ENCODE measurements around the gene TAAR1. TPM values are rescaled to one million over a fixed set of nuclear protein-coding genes. Genes with fewer than 3 reads are reported as not detected.
A peak's percentile ranks its signal among the peaks of the same experiment; 100 is the strongest.
"Not testable (repeated sequence)": the region's sequence is repeated elsewhere in the genome, so short reads cannot be mapped to it uniquely, and the experiment has no call there.

Gene TAAR1, protein sequence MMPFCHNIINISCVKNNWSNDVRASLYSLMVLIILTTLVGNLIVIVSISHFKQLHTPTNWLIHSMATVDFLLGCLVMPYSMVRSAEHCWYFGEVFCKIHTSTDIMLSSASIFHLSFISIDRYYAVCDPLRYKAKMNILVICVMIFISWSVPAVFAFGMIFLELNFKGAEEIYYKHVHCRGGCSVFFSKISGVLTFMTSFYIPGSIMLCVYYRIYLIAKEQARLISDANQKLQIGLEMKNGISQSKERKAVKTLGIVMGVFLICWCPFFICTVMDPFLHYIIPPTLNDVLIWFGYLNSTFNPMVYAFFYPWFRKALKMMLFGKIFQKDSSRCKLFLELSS
- not detected for total RNA-seq

DNA sequence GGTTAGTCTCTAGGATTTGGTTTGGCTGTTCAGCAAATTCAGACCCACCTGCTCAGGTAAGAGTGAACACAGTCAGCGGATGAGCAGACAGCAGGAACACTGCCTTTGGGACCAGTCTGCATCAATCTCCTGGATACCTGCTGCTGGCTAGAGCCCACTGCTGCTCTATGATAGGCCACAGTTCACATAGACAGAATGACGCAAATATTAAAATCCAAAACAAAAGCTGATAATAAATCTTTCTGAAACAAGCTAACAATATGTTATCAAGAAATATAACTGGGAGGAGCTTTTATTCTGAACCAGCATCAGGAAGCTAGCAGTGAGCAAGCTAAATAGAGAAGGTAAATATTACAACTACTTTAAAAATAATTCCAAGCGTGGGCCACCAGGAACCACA is at the start of gene TAAR1:
Gene TAAR1, minus strand, starts transcription at position 101 of the 400 bp plus-strand sequence. CDS start 13,179 bp downstream, outside the sequence.
- no peak within 1 kb of the TSS for H3K27ac Mint-ChIP-seq
- ATAC-seq (no peak), DNase-seq (ENCODE audit: low spot score) (no peak)
- H3K4me1 Mint-ChIP-seq (ENCODE audit: low read depth in 2 of 2), result no peaks in the 10 kb centered on the region
- no peak within 1 kb of the TSS for H3K4me3 Mint-ChIP-seq
- H3K27me3 Mint-ChIP-seq, result peaks cover 3 to 7% of the 10 kb centered on the region in 2 donors
- no peaks in the 10 kb centered on the region for H3K36me3 Mint-ChIP-seq
- H3K9me3 Mint-ChIP-seq, result no peaks in the 10 kb centered on the region

DNA sequence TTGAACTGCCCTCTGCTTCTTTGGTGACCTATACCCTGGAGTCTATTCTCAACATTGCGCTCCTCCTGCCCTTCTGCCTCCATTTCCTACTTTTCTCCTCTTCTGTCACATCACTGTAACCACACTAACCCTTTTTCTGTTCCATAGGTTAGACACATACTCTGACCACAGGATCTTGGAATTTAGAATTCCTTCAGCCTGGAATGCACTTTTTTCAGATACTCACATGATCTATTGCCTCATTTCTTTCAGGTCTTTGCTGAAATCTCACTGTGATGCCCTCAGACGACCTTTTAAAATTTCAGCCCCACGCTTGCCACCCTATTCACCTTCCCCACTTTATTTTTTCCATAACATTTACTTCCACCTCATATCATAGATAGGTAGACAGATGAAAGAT is 49.8 kb upstream of the TAAR1 start:
- Mint-ChIP-seq H3K27me3 (peaks cover 26 to 35% of the 10 kb centered on the region in 2 donors), H3K36me3 (peaks cover 24% of the 10 kb centered on the region), H3K4me3 (no peak overlapping the region), H3K27ac (peak overlapping the region in 1 of 2 donors; percentile 10), H3K9me3 (peaks cover 4% of the 10 kb centered on the region), H3K4me1 (ENCODE audit: low read depth in 2 of 2) (peaks cover 6 to 10% of the 10 kb centered on the region in 2 donors)
- DNase-seq (ENCODE audit: low spot score), result no peak
- no peak for ATAC-seq

DNA sequence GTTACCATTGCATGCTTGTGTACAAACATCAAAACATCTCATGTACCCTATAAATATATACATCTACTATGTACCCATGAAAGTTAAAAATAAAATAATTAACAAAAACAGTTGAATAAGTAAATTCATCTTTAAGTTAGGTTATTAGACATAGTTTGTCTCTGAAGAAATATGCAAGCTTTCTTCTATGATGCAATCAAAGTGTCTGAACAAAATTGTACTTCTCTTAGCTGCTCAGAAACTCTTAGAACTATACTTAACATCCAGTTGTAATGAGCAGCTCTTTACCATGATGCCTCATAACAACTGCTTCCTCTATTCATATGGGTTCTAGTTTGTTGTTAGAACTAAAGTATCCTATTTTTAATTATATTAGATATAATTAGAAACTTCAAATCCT is 49.0 kb upstream of the TAAR1 start:
- ATAC-seq (no peak), DNase-seq (ENCODE audit: low spot score) (no peak)
- H3K4me3 Mint-ChIP-seq, result no peak overlapping the region
- H3K4me1 Mint-ChIP-seq (ENCODE audit: low read depth in 2 of 2), result peaks cover 3 to 6% of the 10 kb centered on the region in 2 donors
- H3K9me3 Mint-ChIP-seq, result peaks cover 8% of the 10 kb centered on the region
- peaks cover 31% of the 10 kb centered on the region for H3K36me3 Mint-ChIP-seq
- H3K27ac Mint-ChIP-seq, result no peak overlapping the region
- peaks cover 30 to 38% of the 10 kb centered on the region in 2 donors for H3K27me3 Mint-ChIP-seq

DNA sequence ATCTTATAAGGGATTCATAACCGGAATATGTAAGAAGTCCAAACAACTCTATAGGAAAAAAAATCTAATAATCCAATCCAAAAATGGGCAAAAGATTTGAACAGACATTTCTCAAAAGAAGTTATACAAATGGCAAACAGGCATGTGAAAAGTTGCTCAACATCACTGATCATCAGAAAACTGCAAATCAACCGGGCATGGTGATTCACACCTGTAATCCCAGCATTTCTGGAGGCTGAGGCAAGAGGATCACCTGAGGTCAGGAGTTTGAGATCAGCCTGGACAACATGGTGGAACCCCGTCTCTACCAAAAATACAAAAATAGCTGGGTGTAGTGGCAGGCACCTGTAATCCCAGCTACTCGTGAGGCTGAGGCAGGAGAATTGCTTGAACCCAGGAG is 47.8 kb upstream of the TAAR1 start:
- DNase-seq (ENCODE audit: low spot score); H3K27ac Mint-ChIP-seq; ATAC-seq; H3K4me1 Mint-ChIP-seq (ENCODE audit: low read depth in 2 of 2); H3K9me3 Mint-ChIP-seq; H3K4me3 Mint-ChIP-seq: not testable (repeated sequence)
- H3K27me3 Mint-ChIP-seq, result peaks cover 26 to 39% of the 10 kb centered on the region in 2 donors
- peaks cover 31% of the 10 kb centered on the region for H3K36me3 Mint-ChIP-seq

DNA sequence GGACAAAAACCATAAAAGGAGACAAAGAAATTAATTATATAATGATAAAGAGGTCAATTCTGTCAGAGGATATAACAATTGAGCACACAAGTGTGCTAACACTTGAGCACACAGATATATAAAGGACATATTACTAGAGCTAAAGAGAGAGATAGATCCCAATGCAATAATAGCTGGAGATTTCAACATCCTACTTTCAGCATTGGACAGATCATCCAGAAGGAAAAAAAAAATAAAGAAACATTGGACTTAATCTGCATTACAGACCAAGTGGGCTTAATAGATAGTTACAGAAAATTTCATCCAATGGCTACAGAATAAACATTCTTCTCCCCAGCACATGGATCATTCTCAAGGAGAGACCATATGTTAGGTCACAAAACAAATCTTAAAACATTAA is 45.0 kb upstream of the TAAR1 start:
- Mint-ChIP-seq H3K4me1 (ENCODE audit: low read depth in 2 of 2) (peaks cover 3 to 6% of the 10 kb centered on the region in 2 donors), H3K27me3 (peaks cover 27 to 44% of the 10 kb centered on the region in 2 donors), H3K9me3 (peaks cover 8% of the 10 kb centered on the region), H3K4me3 (no peak overlapping the region), H3K27ac (no peak overlapping the region), H3K36me3 (peaks cover 31% of the 10 kb centered on the region)
- no peak for ATAC-seq
- DNase-seq (ENCODE audit: low spot score), result no peak

DNA sequence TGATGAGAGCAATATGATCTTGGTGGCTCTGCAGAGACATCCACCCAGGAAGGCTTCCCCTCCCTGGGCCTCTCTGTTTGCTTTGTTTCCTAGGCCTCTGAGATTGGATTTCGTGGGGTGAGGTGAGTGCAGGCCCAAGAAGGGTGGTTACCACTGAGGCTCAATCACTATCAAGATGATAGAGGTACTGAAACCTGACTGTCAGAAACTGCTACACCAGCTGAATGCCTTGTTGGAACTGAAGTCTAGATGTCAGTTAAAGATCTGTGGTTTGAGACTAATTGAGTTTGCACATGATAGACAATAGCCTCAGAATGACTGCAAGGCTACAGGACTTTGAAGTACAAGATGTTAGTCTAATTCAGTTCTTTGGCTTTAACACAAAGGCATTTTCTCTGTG is 39.6 kb upstream of the TAAR1 start:
- peaks cover 0 to 6% of the 10 kb centered on the region in 2 donors for H3K4me1 Mint-ChIP-seq (ENCODE audit: low read depth in 2 of 2)
- no peak overlapping the region for H3K4me3 Mint-ChIP-seq
- ATAC-seq (no peak), DNase-seq (ENCODE audit: low spot score) (no peak)
- peaks cover 13% of the 10 kb centered on the region for H3K9me3 Mint-ChIP-seq
- peaks cover 18% of the 10 kb centered on the region for H3K36me3 Mint-ChIP-seq
- H3K27me3 Mint-ChIP-seq, result peaks cover 11 to 26% of the 10 kb centered on the region in 2 donors
- no peak overlapping the region for H3K27ac Mint-ChIP-seq

DNA sequence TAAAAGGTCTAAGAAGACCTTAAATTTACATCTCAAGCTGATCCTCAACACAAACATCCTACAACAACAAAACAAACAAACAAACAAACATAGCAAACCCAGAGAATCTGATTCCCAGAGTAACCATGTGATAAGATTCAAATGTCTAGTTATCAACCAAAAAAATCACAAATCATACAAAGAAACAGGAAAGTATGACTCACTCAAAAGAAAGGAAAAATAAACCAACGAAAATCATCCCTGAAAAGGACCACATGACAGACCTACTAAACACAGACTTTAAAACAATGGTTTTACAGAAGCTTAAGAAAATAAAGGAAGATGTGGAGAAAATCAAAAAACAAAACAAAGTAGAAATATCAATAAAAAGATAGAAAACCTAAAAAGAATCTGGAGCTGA is 36.8 kb upstream of the TAAR1 start:
- no peak overlapping the region for H3K27ac Mint-ChIP-seq
- no peak overlapping the region for H3K4me3 Mint-ChIP-seq
- H3K27me3 Mint-ChIP-seq, result peaks cover 3 to 17% of the 10 kb centered on the region in 2 donors
- H3K9me3 Mint-ChIP-seq, result peaks cover 10% of the 10 kb centered on the region
- ATAC-seq, result no peak
- peaks cover 0 to 6% of the 10 kb centered on the region in 2 donors for H3K4me1 Mint-ChIP-seq (ENCODE audit: low read depth in 2 of 2)
- H3K36me3 Mint-ChIP-seq, result peaks cover 13% of the 10 kb centered on the region
- no peak for DNase-seq (ENCODE audit: low spot score)

DNA sequence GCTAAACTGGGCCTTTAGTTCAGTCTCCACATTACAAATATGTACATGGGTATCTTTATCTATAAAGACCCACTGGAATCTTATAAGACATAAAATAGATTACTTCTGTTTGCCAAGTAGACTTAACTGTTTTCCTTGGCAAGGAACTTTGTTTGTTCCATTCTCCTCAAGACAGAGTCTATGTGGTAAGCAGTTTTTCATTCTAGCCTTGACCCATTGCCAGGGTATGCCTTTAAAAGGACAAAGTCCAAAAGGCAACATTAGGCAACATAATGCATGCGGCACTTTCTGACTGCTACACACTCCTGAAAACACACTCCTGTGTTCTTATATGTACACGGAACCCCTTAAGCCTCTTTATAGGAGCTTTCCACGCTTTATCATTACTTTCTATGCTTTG is 34.5 kb upstream of the TAAR1 start:
- Mint-ChIP-seq H3K27ac (no peak overlapping the region), H3K4me1 (ENCODE audit: low read depth in 2 of 2) (peaks cover 0 to 6% of the 10 kb centered on the region in 2 donors), H3K36me3 (peaks cover 13% of the 10 kb centered on the region), H3K9me3 (peaks cover 10% of the 10 kb centered on the region), H3K27me3 (peaks cover 16 to 36% of the 10 kb centered on the region in 2 donors), H3K4me3 (no peak overlapping the region)
- ATAC-seq, result no peak
- no peak for DNase-seq (ENCODE audit: low spot score)

DNA sequence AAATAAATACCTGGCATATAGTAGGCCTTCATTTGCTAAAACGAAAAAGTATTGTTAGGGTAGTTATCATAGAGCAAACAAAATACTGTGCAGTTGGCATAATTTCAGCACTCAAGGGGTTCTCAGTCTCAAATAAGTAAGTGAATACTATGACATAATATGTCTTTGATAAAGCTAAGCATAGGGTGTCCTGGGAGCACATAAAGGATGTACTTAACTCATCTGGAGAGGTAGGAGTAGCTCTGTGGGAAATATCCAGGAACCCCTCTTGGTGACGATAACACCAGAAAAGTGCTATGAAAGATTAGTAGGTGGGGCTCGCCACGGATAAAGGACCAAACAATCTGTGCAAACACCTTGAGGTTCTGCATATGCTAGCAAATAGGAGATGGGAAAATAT is 31.7 kb upstream of the TAAR1 start:
- DNase-seq (ENCODE audit: low spot score) (no peak), ATAC-seq (no peak)
- peaks cover 16% of the 10 kb centered on the region for H3K36me3 Mint-ChIP-seq
- no peak overlapping the region for H3K4me3 Mint-ChIP-seq
- H3K27ac Mint-ChIP-seq, result no peak overlapping the region
- peaks cover 1% of the 10 kb centered on the region for H3K9me3 Mint-ChIP-seq
- H3K4me1 Mint-ChIP-seq (ENCODE audit: low read depth in 2 of 2), result peaks cover 4 to 9% of the 10 kb centered on the region in 2 donors
- H3K27me3 Mint-ChIP-seq, result peaks cover 28 to 42% of the 10 kb centered on the region in 2 donors

DNA sequence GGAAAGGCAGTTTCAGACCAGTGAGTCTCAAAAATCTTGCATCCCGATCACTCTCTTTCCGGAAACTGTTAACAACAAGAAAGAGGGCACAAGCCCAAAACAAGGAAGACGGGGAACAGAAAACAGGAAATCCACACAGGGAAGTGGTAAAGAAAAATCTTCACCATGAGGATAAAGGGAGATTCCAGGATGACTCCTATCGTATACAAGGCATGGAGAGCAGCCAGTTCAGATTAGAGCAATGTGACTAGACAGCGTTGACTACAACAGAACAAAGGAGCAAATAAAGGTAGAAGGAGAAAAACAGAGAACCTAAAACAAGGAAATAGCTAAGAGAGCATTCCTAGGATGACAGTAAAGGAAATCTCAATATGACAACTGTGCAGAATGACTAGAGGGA is 28.3 kb upstream of the TAAR1 start:
- no peak for ATAC-seq
- Mint-ChIP-seq H3K36me3 (peaks cover 14% of the 10 kb centered on the region), H3K4me1 (ENCODE audit: low read depth in 2 of 2) (peaks cover 4 to 7% of the 10 kb centered on the region in 2 donors), H3K9me3 (no peaks in the 10 kb centered on the region), H3K27me3 (peaks cover 27 to 39% of the 10 kb centered on the region in 2 donors), H3K4me3 (no peak overlapping the region), H3K27ac (no peak overlapping the region)
- no peak for DNase-seq (ENCODE audit: low spot score)

DNA sequence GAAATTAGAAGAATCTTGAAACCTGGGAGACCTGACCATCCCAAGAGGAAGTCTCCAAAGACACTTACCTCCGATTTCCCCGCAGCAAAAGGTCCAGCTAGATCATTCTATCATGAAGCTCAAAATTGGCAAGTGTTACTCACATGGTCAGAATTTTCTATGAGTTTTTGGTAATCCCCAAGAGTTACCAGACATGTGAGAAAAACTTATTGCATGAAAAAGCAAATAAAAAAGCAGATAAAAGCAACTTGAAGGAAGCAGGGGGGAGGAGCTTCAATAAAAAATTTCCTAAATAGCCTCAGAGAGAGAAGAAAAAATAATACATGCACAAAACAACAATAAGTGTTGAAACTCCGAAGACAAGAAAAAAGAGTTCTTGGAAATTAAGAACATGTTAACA is 27.5 kb upstream of the TAAR1 start:
- DNase-seq (ENCODE audit: low spot score), result no peak
- no peak for ATAC-seq
- Mint-ChIP-seq H3K4me3 (no peak overlapping the region), H3K27ac (no peak overlapping the region), H3K36me3 (peaks cover 14% of the 10 kb centered on the region), H3K27me3 (peaks cover 27 to 39% of the 10 kb centered on the region in 2 donors), H3K4me1 (ENCODE audit: low read depth in 2 of 2) (peaks cover 4 to 7% of the 10 kb centered on the region in 2 donors), H3K9me3 (no peaks in the 10 kb centered on the region)

DNA sequence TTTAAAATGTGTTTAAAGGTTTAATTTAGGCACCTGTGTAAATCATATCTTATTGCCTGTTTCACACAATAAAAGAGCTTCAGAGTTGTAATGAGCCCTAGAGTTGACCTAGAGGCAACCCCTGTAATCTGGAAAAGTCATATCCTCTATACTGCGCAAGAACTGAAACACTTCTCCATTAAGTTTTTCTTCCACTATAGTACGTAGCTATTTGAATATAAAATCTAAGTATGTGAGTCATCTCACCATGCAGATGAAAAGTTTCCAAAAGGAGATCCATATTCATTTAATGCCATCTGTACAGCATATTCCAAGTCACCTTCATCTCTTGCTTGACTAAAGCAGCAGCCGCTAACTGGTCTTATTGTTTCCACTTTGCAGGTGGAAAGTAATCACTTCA is 26.0 kb upstream of the TAAR1 start:
- no peak overlapping the region for H3K27ac Mint-ChIP-seq
- no peak overlapping the region for H3K4me3 Mint-ChIP-seq
- peaks cover 4 to 7% of the 10 kb centered on the region in 2 donors for H3K4me1 Mint-ChIP-seq (ENCODE audit: low read depth in 2 of 2)
- peaks cover 24 to 27% of the 10 kb centered on the region in 2 donors for H3K27me3 Mint-ChIP-seq
- H3K9me3 Mint-ChIP-seq, result no peaks in the 10 kb centered on the region
- peaks cover 14% of the 10 kb centered on the region for H3K36me3 Mint-ChIP-seq
- DNase-seq (ENCODE audit: low spot score) (no peak), ATAC-seq (no peak)

DNA sequence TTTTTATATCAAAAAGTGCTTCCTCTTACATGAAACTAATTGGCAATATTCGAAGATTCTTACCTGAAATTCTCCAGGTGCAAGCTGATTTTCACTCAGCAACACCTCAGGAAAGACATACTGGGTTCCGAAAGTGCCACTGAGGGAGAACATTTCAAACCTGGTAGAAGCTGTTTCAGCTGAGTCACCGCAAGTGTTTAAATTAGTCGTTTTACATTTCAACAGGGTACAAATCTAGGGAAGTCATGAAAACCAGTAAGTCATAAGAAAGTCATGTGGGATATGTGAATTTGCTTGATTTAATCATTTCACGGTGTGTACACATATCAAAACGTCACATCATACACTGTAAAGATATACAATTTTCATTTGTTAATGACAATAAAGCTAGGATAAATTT is 25.3 kb upstream of the TAAR1 start:
- ATAC-seq, result no peak
- Mint-ChIP-seq H3K36me3 (peaks cover 14% of the 10 kb centered on the region), H3K27me3 (peaks cover 18 to 20% of the 10 kb centered on the region in 2 donors), H3K27ac (no peak overlapping the region), H3K4me3 (no peak overlapping the region), H3K4me1 (ENCODE audit: low read depth in 2 of 2) (peaks cover 4 to 13% of the 10 kb centered on the region in 2 donors), H3K9me3 (no peaks in the 10 kb centered on the region)
- DNase-seq (ENCODE audit: low spot score), result no peak

DNA sequence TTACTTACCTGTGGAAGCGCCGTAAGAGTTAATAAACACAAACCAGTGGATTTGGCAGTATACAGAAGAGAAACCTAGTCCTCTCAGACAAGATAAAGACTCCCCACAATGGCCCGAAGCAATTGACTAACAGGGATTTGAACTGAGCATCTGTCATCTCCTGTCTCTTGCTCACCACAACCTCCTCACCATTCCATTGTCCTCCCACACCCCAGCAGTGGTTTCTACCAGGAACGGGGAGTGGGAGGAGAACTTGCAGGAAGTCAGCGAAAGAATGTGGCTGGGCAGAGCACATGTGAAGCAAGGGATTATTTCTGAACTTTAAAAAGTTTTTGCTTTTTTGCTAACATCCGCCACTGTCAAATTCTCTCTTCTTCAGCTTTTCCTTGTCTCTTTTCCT is 24.6 kb upstream of the TAAR1 start:
- DNase-seq (ENCODE audit: low spot score) (no peak), ATAC-seq (no peak)
- H3K27ac Mint-ChIP-seq, result no peak overlapping the region
- H3K9me3 Mint-ChIP-seq, result no peaks in the 10 kb centered on the region
- no peak overlapping the region for H3K4me3 Mint-ChIP-seq
- H3K27me3 Mint-ChIP-seq, result peaks cover 14 to 16% of the 10 kb centered on the region in 2 donors
- peaks cover 4 to 20% of the 10 kb centered on the region in 2 donors for H3K4me1 Mint-ChIP-seq (ENCODE audit: low read depth in 2 of 2)
- peaks cover 14% of the 10 kb centered on the region for H3K36me3 Mint-ChIP-seq
